GM18858 (cell line): Measurements from ENCODE around the gene CACNA2D1.
"Not testable (repeated sequence)": the region's sequence is repeated elsewhere in the genome, so short reads cannot be mapped to it uniquely, and the experiment has no call there.

ENCODE experiments used
- ATAC-seq: cut with Tn5 transposase; IDR thresholded peaks from one replicate; pipeline ENCODE4 v1.9.1; 2021; ENCODE audit not compliant: unreplicated experiment

CACNA2D1 gene

DNA sequence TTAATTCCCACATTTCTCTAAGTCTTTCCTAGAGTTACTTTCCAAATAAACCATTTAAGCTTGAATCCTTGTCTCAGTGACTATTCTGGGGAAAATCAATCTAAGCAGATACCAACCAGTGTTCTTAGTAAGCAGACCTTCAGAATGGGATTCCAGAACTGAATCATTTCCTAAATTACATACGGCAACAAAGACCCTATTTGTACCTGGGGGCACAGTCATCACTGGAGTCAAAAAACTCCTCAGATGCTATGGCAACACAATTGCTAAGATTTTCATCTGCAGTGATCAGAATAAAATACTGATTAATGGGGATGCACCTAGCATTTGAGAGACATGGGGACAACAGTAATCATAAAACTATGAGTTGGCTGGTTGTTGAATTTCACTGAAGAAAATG is 389.0 kb downstream of the CACNA2D1 start:
- ATAC-seq: no peak

DNA sequence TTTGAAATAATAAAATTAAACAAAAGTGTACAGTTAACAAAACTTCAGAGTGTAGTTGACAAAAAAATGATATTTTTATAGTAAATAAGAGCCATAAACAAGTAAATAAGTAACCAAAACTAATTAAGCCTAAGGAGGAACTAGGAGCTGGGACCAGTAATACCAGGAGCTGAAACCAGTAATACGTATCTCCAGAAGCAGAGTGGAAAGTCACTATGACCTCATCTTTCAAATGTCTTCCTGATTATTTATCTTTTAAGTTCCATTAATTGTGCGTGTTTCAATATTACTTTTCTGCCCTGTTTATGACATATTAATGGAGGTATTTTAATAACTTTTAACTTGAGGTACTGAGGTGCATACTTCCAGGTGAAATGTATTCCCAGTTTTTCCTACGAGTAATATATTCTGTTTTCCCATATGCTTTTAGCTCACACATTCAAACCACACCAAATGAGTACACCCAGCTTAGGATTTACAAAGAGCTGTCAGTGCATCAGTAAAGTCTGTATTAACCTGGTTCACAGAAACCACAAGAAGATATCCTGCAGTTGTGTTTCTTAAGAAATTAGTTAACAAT is 390.0 kb downstream of the CACNA2D1 start:
- ATAC-seq: no peak

- no peak for ATAC-seq
These were observed 392.0 kb downstream of the CACNA2D1 start for GRCh38 chr7:82051601-82052000.

DNA sequence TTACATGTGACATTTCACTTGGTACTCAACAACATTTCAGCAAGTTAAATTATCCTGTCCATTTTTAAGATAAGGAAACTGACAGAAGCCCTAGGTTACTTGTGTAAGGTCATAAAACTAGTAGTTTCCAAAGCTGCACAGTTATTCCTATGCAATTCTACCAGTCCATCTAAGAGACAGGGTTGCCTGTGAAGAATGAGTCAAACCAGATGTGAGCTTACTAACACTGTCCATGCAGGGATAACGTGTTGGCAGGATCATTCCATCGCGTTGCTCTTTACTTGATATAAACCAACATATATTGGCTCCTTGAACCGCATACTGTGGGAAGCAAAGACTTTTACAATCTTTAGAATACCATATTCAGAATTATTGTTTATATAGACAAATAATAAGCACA is 392.8 kb downstream of the CACNA2D1 start:
- ATAC-seq: no peak

GRCh38 chr7:82049891-82050533 is 393.6 kb downstream of the CACNA2D1 start:
- no peak for ATAC-seq

- ATAC-seq: no peak
These were observed 394.1 kb downstream of the CACNA2D1 start for GRCh38 chr7:82049442-82049841.

DNA sequence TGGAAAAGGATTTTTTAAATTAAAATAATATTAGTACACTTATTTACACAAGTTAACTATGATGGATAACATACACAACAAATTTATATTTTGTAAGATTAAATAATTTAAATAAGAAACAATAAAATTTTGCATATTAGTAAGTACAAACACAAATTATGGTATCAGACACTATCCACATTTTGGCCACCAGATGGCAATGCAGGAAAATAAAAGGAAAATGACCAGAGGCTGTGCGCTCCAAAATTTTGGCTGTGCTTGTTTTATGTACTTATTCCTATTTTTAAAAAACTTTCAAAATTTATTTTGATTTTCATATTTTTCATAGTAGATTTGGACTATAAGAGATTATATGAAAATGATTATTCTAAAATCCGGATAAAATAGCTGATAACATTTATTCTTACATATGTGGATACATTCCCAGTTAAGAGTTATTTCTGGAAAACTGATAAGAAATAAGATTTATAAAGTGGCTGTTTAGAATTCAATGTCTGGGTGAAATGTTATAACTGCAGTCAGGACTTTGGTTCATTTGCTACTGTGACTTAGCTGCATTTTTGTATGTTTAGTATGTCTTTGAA is 399.0 kb downstream of the CACNA2D1 start:
- peak; percentile 42 for ATAC-seq

GRCh38 chr7:82039621-82040020 is 404.0 kb downstream of the CACNA2D1 start:
- ATAC-seq: no peak

DNA sequence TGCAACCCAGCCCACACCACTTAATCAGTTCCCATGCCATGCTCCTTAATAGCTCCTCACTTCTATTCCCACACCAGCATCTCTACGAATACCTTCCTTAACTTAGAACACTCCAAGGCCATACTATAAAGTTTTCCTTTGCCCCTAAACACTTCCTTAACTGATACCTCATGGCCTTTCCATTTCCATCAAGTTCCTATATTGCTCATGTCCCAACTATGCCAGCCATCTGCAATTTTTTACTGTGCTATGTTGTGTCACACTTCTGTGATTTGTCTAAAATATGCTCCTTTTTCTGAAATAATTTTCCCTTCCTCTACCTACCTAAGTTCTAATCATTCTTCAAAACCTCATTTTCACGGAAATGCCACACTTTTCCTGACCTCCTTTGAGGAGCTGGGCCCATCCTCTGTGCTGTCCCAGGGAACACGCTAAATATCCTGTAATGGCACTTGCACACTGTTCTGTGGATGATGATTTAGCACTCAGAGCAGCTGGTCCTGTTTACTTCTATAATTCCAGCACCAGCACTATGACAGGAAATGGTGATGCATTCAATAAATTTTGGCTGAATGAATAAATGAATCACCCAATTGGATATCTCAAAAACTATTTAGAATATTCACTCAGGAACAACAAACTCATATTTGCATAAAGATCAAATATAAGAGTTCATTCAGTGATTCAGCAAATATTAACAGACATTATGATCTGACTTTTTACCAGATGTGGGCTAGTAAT is 407.3 kb downstream of the CACNA2D1 start:
- no peak for ATAC-seq

DNA sequence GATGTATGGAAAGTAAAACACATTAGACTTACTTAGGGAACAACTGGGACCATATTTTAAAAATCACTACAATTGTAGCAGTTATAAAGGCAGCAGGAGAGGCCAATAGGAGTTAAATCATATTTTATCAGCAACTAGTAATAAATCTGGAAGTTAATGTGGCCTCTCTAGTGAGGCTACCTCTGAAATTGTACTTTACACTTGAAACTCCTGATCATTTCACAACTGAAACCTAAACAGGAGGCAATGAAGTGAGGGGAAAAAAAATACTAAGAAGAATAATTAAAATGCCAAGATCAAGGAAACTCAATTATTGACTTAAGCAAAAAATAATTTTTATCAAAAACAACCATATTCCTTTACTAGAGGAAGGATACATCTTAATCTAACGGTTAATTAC is 408.1 kb downstream of the CACNA2D1 start:
- ATAC-seq: no peak

GRCh38 chr7:82032901-82033300 is 410.7 kb downstream of the CACNA2D1 start:
- ATAC-seq: no peak

- ATAC-seq: no peak
These were observed 414.2 kb downstream of the CACNA2D1 start for GRCh38 chr7:82029236-82029913.

DNA sequence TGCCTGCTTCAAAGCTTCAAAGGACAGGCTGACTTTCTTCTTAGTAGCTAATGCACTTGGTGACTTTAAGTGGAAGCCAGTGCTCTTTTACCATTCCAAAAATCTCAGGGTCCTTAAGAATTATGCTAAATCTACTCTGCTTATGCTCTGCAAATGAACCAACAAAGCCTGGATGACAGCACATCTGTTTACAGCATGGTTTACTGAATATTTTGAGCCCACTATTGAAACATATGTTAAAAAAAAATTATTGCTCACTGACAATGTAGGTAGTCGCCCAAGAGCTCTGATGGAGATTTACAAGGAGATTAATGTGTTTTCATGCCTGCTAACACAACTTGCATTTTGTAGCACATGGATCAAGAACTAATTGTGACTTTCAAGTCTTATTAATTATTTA is 415.5 kb downstream of the CACNA2D1 start:
- ATAC-seq: no peak

GRCh38 chr7:82021713-82022112 is 421.9 kb downstream of the CACNA2D1 start:
- no peak for ATAC-seq

- no peak for ATAC-seq
These were observed 422.5 kb downstream of the CACNA2D1 start for GRCh38 chr7:82021036-82021435.

DNA sequence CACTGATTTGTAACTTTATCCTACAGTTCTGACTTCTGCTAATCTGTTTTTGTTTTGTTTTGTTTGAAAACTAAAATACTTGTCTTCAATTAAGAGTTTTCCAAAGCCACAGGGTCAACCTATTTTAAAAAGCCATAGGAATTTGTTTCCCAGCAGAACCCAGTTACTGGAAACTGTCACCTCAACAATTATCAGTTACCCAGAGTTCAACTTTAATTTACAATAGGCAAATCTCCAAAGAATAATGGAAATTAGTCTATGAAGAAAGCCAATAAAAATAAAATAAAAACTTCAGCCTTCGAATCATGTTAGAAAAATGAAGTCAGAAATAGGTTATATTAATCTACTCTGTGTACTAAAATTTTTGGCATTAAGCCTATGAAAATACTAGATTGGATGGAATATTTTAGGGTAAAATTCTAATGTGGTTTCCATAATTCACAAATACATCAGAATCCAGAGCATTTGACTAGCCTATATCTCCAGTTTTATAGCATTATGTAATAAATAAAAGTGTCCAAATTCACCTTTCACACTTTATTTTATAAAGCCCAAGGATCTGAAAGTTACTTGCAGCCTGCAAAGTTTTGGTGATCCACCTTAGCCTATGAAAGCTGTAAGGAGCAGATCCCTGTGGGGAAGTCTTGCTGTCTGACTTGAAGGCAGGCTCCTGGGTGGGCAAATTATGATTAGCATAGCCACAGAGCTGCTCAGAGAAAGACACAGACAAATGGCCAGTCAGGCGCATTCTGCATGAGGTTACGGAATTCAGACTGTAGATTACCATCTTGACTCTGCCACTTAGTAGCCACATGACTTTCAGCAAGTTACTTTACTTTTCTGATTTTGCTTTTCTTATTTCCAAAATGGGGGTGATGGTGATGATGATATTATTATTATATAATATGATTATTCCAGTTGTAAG is 423.8 kb downstream of the CACNA2D1 start:
- ATAC-seq: no peak

- no peak for ATAC-seq
These were observed 425.4 kb downstream of the CACNA2D1 start for GRCh38 chr7:82018226-82018625.

GRCh38 chr7:82017334-82017943 is 426.1 kb downstream of the CACNA2D1 start:
- ATAC-seq: no peak

DNA sequence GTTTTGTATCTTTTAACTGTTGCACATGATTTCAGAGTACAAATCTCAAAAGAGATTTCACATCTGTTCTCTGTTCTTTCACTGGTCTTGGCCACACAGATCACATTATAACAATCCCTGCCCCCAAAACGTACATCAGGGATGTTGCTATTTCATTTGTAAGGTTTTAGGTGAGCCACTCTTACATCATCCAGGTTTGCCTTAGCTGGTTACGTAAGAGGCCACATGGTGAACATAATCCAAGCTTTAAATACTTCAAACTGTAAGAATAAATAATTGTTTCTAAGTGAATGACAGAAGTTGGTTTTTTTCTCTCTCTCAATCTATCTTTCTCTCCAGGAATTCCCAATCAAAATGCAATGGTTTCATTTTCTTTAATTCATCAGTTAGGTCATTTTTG is 427.8 kb downstream of the CACNA2D1 start:
- no peak for ATAC-seq

DNA sequence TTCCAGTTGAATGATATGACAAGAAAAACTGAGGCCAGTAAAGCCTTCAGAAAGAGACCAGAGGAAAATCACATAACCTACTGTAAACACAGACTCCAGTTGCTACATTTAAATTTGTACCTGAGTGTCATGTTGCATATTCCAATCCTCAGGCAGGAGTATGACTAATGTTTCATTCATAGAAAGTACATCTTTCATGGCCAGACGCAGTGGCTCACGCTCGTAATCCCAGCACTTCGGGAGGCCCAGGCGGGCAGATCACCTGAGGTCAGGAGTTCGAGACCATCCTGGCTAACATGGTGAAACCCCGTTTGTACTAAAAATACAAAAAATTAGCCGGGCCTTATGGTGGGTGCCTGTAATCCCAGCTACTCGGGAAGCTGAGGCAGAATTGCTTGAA is 429.0 kb downstream of the CACNA2D1 start:
- not testable (repeated sequence) for ATAC-seq
